Non-pigmented ciliary epithelial cell (primary cell): ENCODE measurements around the gene SLX1A.
"Not testable (repeated sequence)": the region's sequence is repeated elsewhere in the genome, so short reads cannot be mapped to it uniquely, and the experiment has no call there.

ENCODE experiments used
- DNase-seq: peaks from one replicate; pipeline ENCODE4 v3.0.0-alpha.2; 2010; ENCODE audit warnings: low read depth

SLX1A gene

DNA sequence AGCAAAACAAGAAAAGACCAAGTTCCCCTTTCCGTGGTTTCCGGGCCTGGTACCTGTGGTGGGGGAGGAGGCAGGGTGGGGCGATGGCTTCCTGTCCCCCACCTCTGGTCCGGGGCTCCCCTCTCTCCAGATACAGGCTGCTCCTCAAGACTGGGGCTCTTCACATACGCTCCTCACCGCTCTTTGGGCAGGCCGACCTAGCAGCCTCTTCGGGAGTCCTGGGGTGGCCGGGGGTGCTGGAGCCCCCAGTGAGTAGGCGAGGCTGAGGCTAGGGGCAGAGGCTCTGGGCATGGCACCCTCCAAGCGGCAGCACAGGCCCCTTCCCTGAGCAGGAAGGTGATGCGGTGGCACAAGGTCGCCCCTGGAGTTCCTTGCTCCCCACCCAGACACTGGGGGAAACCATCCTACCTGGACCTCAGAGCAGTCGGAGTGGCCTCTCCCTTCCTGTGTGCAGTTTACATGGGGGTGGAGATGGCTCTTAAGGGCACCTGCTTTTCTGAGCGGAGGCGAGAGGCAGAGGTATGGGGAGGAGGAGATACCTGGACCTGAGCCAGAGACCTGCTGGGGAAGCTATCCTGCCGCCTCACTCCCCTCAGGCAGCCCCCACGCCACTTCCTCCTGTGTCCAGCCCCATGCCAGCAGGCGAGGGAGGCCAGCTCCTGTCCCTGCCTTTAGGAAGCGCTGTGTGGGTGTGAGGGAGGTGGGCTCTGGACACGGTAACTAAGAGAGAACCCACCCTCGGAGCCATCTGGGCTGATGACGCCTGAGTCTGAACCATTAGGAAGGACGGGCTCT is 9.4 kb upstream of the SLX1A start:
- no peak for DNase-seq

DNA sequence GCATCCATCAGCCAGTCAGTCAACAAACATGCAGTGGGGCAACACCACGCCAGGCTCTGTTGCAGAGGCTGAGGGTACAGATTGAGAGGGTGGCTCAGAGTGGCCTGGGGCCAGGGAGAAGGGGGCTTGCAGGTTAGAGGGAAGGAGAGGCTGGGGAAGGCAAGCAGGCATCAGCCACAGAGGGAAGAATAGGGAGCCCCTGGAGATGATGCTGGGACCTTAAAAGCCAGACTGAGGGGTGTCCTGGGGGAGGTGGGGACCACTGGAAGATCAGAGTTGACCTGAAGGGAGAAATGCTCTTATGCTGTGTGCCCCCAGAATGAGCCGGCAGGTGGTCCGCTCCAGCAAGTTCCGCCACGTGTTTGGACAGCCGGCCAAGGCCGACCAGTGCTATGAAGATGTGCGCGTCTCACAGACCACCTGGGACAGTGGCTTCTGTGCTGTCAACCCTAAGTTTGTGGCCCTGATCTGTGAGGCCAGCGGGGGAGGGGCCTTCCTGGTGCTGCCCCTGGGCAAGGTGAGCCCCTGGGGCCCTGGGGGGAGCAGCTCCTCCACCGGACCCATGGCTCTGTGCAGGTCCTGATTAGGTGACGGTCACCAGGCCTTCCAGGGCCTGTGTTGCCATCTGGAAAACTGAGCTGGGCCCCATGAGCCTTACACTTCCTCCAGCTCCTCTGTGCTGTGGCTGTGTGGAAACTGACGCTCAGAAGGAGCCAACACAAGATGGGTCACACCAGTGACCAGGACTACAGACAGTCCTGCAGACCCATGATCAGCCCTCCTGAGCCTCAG is 8.6 kb upstream of the SLX1A start:
- DNase-seq: no peak

- no peak for DNase-seq
These were observed 7.8 kb upstream of the SLX1A start for GRCh38 chr16:30185683-30186421.

GRCh38 chr16:30186444-30186781 is 7.3 kb upstream of the SLX1A start:
- no peak for DNase-seq

DNA sequence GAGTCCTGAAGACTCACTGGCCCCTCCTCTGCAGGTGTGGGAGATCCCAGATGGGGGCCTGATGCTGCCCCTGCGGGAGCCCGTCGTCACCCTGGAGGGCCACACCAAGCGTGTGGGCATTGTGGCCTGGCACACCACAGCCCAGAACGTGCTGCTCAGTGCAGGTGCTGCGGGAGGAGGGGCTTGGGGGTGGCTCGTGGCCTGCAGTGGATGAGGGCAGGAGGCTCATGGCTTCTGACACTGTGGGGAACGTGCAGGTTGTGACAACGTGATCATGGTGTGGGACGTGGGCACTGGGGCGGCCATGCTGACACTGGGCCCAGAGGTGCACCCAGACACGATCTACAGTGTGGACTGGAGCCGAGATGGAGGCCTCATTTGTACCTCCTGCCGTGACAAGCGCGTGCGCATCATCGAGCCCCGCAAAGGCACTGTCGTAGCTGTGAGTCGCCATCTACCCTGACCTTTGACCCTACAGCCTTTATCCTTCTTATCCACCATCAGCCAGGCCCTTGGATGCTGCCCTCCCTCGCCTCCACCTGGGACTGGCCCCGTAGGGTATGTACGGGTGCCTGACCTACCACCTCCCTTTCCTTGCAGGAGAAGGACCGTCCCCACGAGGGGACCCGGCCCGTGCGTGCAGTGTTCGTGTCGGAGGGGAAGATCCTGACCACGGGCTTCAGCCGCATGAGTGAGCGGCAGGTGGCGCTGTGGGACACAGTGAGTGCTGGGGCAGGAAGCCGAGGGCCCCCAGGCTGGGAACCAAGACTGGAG is 6.7 kb upstream of the SLX1A start:
- no peak for DNase-seq

- DNase-seq: no peak
These were observed 6.2 kb upstream of the SLX1A start for GRCh38 chr16:30187556-30187865.

GRCh38 chr16:30187971-30188561 is 5.6 kb upstream of the SLX1A start:
- no peak for DNase-seq

DNA sequence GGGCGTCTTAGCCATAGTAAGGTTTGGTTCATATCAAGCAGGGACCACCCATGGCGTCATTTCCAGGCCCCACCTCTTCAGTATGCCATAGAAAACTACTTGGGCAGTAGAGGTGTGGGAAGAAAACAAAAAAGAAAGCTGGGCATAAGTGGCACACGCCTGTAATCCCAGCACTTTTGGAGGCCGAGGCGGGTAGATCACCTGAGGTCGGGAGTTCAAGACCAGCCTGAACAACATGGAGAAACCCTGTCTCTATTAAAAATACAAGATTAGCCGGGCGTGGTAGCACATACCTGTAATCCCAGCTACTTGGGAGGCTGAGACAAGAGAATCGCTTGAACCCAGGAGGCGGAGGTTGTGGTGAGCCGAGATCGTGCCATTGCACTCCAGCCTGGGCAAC is 2.5 kb upstream of the SLX1A start:
- DNase-seq: not testable (repeated sequence)

DNA sequence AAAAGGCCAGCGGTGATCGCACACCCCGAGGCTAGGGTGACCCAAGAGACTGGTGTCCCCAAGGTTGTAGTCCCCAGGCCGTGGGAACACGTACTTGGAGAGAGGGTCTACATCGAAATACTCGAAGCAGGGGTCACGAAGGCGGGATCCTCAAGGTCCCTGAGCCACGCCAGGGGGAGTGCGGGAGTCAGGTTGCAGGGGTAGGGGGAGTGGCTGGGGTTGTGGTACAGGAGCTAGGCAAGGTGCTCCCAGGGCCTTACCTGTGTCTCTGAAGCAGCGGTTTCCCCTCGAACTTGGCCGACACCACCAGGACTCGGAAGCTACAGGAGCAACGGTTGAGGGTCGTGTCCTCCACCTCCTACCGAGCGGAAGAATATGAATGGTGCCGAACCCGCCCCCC is 577 bp upstream of the SLX1A start:
- DNase-seq: not testable (repeated sequence)

GRCh38 chr16:30194172-30194925 is 674 bp downstream of the SLX1A start:
- DNase-seq: not testable (repeated sequence)

- DNase-seq: not testable (repeated sequence)
These were observed 3.3 kb downstream of the SLX1A start for GRCh38 chr16:30197001-30197400.

DNA sequence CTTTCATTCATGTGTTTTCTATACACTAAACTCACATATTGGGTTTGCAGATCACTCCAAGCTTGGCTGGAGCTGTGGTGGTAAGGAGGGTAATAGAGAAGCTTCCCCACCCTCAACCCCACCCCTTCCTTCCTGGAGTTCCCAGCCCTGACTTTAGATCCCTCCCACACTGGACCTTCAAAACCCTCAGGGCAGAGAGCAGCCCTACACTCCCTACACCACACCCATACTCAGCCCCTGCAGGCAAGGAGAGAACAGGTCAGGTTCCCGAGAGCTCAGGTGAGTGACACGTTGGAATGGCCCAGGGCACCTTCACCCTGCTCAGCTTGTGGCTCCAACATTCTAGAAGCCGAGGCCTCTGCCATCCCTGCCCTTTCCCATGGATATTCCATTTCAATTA is 5.4 kb downstream of the SLX1A start, which contains the start of gene SULT1A3:
Gene SULT1A3 (plus strand): TSS at position 207 of the 400 bp plus-strand sequence. CDS start 1,474 bp downstream, outside the sequence.
- DNase-seq: not testable (repeated sequence)

GRCh38 chr16:30199608-30200343 is 6.1 kb downstream of the SLX1A start:
- DNase-seq: not testable (repeated sequence)

GRCh38 chr16:30205541-30206236 is 12.0 kb downstream of the SLX1A start:
- not testable (repeated sequence) for DNase-seq

DNA sequence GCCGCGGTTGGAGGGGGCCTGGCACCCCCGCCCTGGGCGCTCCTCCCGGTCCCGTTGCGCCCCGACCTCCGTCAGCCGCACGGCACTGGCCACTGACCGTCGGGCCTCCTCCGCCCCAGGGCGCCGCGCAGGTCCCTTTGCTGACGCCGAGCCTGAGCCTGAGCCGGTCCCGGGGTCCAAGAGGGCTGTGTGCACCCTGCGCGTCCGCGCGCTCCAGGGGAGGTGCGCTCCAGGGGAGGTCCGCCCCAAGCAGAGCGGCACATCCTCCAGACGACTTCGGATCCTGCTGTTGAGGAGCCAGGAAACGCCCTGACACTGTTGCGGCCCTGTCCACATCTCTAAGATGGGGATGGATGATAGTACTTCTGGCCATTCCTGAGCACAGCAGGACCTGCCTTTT is 12.6 kb downstream of the SLX1A start:
- not testable (repeated sequence) for DNase-seq

DNA sequence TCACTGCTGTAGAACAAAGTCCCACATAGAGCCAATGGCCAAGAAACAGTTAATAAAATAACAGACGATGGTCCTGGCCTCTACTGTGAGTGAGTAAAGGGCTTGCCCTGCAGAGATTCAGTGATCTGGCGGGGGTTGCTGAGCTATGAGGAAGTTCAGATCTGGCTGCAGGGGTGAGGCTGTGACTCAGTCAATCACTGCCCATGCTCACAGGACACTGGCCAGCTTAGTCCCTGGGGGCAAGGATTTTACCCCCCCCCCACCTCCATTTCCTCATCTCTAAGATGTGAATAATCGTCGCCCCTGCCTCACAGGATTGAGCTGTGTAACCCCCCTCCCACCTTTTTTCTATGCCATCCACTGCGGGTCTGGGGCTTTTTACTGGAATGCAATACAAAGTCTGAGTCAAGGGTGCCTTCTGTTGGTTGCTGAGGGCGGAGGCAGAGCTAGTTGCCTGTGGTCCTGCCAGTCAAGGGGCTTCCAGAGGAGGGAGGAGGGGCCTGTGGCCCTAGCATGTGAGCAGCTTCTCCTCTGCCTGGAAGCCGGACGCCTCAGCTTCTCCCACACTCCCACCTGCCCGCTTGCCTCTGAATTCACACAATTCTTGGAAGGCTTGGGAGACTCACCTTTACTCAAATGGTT is 13.5 kb downstream of the SLX1A start:
- DNase-seq: not testable (repeated sequence)

GRCh38 chr16:30209032-30209431 is 15.4 kb downstream of the SLX1A start:
- not testable (repeated sequence) for DNase-seq

DNA sequence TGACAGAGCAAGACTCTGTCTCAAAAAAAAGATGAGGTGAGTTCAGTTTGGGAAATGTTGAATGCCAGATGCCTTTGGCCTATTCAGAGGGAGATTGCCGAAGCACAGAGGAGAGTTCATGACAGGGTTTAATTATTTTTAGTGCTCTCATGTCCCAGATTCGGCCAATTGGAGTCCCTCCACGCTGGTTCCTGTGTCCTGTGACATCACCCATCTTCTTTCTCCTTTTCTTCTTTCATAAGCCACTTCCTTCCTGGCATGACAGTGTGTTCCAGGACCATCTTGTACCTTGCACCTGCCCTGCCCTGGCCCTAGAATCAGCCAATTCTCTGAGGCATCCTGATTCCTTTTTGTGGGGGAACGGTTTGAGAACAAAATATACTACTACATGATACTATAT is 17.7 kb downstream of the SLX1A start:
- not testable (repeated sequence) for DNase-seq

- not testable (repeated sequence) for DNase-seq
These were observed 23.4 kb downstream of the SLX1A start for GRCh38 chr16:30217082-30217481.
